ENCODE data around the gene MCF2L. TPM values are rescaled to one million over a fixed set of nuclear protein-coding genes. Genes with fewer than 3 reads are reported as not detected.

Gene MCF2L
- total and polyA plus RNA-seq, 4 donors: 21.0 to 78.7 (median 35.9) TPM

DNA sequence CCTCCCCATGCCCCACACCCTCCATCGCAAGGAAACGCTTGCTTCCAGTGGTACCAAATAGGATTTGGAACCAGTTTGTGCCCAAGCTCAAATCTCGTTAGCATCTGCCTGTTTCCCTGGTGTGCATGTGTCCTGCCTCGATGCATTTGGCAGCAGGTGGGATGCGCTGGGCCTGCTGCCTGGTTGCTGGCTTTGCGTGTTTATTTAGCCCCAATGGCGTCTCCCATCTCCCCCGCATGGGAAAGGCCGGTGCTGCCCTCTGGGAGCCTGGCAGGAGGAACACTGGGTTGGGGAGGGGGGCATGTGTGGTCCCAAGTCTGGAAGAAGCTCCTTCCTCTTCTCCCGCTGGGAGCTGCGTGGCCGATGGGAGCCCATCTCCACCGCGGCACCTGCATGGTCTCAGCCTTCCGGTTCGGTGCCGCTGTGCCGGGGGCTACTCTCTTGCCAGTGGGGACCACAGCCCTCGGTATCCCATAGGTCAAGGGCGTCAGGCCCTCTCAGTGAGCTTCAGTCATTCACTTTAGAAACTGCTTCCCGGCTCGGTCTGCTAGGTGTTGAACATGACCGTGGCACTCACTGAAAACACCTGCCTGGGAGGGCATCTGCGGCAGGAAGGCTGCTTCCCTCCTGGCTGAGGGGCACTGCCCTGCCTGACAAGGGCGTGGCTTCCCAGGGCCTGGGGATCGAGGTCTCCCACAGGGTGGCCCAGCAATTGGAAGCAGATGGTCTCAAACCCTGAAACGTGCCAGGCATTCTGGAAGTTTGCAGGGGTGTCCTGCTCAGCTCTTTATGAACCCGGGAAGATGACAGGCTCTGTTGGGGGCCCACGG is 124.8 kb downstream of the MCF2L start:
- H3K27ac ChIP-seq (ENCODE audit: low read depth in 1 of 2, low read length in 1 of 2): no peak overlapping the region
- peaks cover 0 to 9% (median 0%) of the 10 kb centered on the region in 5 donors for H3K4me1 ChIP-seq (ENCODE audit: control insufficient read depth in 5 of 5, insufficient read depth in 5 of 5, low read length in 5 of 5)
- no peak overlapping the region for H3K9ac ChIP-seq (ENCODE audit: insufficient read depth in 1 of 2, low read length in 2 of 2)
- no peaks in the 10 kb centered on the region for H3K9me3 ChIP-seq (ENCODE audit: control insufficient read depth in 4 of 4, insufficient read depth in 3 of 4, low read length in 3 of 4)
- no peak for DNase-seq
- ATAC-seq (ENCODE audit: insufficient read depth, low FRiP score): no peak
- no peak overlapping the region for H3K4me3 ChIP-seq
- TF ChIP-seq, protein P1, sequence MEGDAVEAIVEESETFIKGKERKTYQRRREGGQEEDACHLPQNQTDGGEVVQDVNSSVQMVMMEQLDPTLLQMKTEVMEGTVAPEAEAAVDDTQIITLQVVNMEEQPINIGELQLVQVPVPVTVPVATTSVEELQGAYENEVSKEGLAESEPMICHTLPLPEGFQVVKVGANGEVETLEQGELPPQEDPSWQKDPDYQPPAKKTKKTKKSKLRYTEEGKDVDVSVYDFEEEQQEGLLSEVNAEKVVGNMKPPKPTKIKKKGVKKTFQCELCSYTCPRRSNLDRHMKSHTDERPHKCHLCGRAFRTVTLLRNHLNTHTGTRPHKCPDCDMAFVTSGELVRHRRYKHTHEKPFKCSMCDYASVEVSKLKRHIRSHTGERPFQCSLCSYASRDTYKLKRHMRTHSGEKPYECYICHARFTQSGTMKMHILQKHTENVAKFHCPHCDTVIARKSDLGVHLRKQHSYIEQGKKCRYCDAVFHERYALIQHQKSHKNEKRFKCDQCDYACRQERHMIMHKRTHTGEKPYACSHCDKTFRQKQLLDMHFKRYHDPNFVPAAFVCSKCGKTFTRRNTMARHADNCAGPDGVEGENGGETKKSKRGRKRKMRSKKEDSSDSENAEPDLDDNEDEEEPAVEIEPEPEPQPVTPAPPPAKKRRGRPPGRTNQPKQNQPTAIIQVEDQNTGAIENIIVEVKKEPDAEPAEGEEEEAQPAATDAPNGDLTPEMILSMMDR (IDR thresholded peaks at IDR 0.05; ENCODE audit: control extremely low read depth, extremely low read depth): no peak
- peaks cover 0 to 9% (median 0%) of the 10 kb centered on the region in 4 donors for H3K36me3 ChIP-seq (ENCODE audit: control insufficient read depth in 4 of 4, insufficient read depth in 4 of 4, low read length in 4 of 4)
- 87% methylated on average over 29 of the region's 29 CpGs for WGBS, 2 donors
- peaks cover 0 to 2% (median 2%) of the 10 kb centered on the region in 3 donors for H3K27me3 ChIP-seq (ENCODE audit: control insufficient read depth in 3 of 3, insufficient read depth in 3 of 3, low read length in 2 of 3)

DNA sequence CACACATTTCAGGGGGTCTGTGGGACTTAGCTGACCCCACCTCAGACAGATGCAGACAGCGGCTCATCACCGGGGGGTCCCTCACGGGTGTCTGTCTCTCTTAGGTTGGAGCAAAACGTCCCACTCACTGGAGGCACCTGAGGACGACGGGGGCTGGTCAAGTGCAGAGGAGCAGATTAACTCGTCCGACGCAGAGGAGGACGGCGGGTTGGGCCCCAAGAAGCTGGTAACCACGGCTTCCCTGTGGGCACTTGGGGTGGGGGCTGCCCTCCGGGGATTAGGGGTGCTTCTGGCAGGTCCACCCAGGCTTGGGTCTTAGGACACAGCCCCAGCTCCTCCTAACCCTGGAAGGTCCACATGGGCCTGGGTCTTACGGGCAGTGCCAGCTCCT is 125.4 kb downstream of the MCF2L start:
- no peaks in the 10 kb centered on the region for H3K9me3 ChIP-seq (ENCODE audit: control insufficient read depth in 4 of 4, insufficient read depth in 3 of 4, low read length in 3 of 4)
- no peak for ATAC-seq (ENCODE audit: insufficient read depth, low FRiP score)
- no peak overlapping the region for H3K27ac ChIP-seq (ENCODE audit: low read depth in 1 of 2, low read length in 1 of 2)
- TF ChIP-seq, protein P1 (IDR thresholded peaks at IDR 0.05; ENCODE audit: control extremely low read depth, extremely low read depth): no peak
- H3K4me3 ChIP-seq: no peak overlapping the region
- H3K4me1 ChIP-seq (ENCODE audit: control insufficient read depth in 5 of 5, insufficient read depth in 5 of 5, low read length in 5 of 5): peaks cover 0 to 9% (median 0%) of the 10 kb centered on the region in 5 donors
- H3K27me3 ChIP-seq (ENCODE audit: control insufficient read depth in 3 of 3, insufficient read depth in 3 of 3, low read length in 2 of 3): peaks cover 0 to 7% (median 2%) of the 10 kb centered on the region in 3 donors
- peaks cover 0 to 9% (median 0%) of the 10 kb centered on the region in 4 donors for H3K36me3 ChIP-seq (ENCODE audit: control insufficient read depth in 4 of 4, insufficient read depth in 4 of 4, low read length in 4 of 4)
- no peak for DNase-seq
- WGBS, 2 donors: 85 to 89% methylated on average over 14 of the region's 14 CpGs
- H3K9ac ChIP-seq (ENCODE audit: insufficient read depth in 1 of 2, low read length in 2 of 2): no peak overlapping the region

DNA sequence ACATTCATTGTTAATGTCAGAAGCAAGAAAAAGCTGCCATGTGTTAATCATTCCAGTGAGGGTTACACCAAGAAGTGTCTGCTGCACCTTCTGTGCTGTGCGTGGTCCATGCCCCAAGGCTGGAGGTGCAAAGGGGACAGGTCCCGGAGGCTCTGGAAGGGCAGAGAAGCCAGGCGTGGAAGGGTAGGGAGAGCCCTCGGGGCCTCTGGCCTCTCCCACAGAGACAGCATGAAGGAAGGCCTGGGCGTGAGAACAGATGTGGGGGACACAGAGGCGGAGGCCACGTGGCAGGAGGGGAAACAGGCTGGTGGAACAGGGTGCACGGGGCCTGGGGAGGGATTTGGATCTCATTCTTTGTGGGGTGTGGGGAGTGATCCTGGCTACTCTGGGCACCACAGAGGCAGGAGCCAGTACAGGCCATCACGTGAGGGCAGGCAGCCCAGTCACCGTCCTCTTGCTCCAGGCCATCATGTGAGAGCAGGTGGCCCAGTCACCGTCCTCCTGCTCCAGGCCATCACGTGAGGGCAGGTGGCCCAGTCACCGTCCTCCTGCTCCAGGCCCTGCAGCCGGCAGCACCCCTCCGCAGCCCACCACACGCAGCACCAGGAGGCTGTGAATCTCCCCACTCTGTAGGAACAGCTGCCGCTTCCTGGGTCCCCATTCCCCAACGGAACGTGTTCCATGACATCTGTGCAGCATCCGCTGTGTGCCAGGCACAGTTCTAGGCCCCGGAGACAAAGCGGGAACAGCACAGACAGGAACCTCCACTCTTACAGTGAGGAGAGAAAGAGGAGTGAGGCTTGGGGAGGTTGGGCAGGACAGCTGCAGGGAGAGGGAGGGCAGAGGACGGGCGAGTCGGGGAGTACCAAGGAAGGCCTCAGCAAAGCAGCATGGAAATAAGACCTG is 126.4 kb downstream of the MCF2L start:
- Histone ChIP-seq H3K36me3 (ENCODE audit: control insufficient read depth in 4 of 4, insufficient read depth in 4 of 4, low read length in 4 of 4) (peaks cover 0 to 9% (median 0%) of the 10 kb centered on the region in 4 donors), H3K4me1 (ENCODE audit: control insufficient read depth in 5 of 5, insufficient read depth in 5 of 5, low read length in 5 of 5) (peaks cover 0 to 6% (median 0%) of the 10 kb centered on the region in 5 donors), H3K27me3 (ENCODE audit: control insufficient read depth in 3 of 3, insufficient read depth in 3 of 3, low read length in 2 of 3) (peaks cover 0 to 10% (median 2%) of the 10 kb centered on the region in 3 donors), H3K9me3 (ENCODE audit: control insufficient read depth in 4 of 4, insufficient read depth in 3 of 4, low read length in 3 of 4) (no peaks in the 10 kb centered on the region), H3K4me3 (no peak overlapping the region), H3K9ac (ENCODE audit: insufficient read depth in 1 of 2, low read length in 2 of 2) (no peak overlapping the region), H3K27ac (ENCODE audit: low read depth in 1 of 2, low read length in 1 of 2) (no peak overlapping the region)
- DNase-seq: no peak
- no peak for ATAC-seq (ENCODE audit: insufficient read depth, low FRiP score)
- WGBS, 2 donors: 93 to 94% methylated on average over 25 of the region's 25 CpGs
- TF ChIP-seq, protein P1 (IDR thresholded peaks at IDR 0.05; ENCODE audit: control extremely low read depth, extremely low read depth): no peak

Data from lung (tissue), 12 donors.